Kidney tubule cell (primary cell): Measurements from ENCODE around the gene NAGLU.

Source experiments
- DNase-seq: peaks from one replicate; pipeline ENCODE4 v3.0.0-alpha.2; 2018; ENCODE audit warnings: low spot score

Gene NAGLU

GRCh38 chr17:42564815-42565522 is 28.9 kb downstream of the NAGLU start:
- no peak for DNase-seq

GRCh38 chr17:42565523-42566214 is 29.6 kb downstream of the NAGLU start:
- no peak for DNase-seq

- peak; percentile 11 for DNase-seq
Observed at GRCh38 chr17:42566215-42566882, 30.3 kb downstream of the NAGLU start.

- DNase-seq, result peak; percentile 93
Observed at GRCh38 chr17:42566883-42567573, 31.0 kb downstream of the NAGLU start, which contains the start of gene MLX. Gene MLX (plus strand): TSS chr17:42567100. CDS start chr17:42567125, 25 bp downstream.

- DNase-seq, result no peak
Observed at GRCh38 chr17:42568341-42569111, 32.5 kb downstream of the NAGLU start.

GRCh38 chr17:42571435-42572225 is 35.6 kb downstream of the NAGLU start:
- DNase-seq, result no peak

- DNase-seq, result no peak
Observed at GRCh38 chr17:42573095-42573494, 37.1 kb downstream of the NAGLU start.

- no peak for DNase-seq
Observed at GRCh38 chr17:42574463-42574862, 38.4 kb downstream of the NAGLU start.

GRCh38 chr17:42577140-42577531 is 41.1 kb downstream of the NAGLU start:
- DNase-seq, result no peak

GRCh38 chr17:42577532-42578281 is 41.7 kb downstream of the NAGLU start, which contains the start of gene PSMC3IP:
Gene PSMC3IP (minus strand): TSS chr17:42577729. CDS start chr17:42577686, 43 bp downstream.
- DNase-seq, result peak; percentile 95

GRCh38 chr17:42578282-42578869 is 42.3 kb downstream of the NAGLU start:
- peak; percentile 60 for DNase-seq

- DNase-seq, result no peak
Observed at GRCh38 chr17:42579794-42580551, 43.9 kb downstream of the NAGLU start.

GRCh38 chr17:42581744-42582270 is 45.8 kb downstream of the NAGLU start:
- no peak for DNase-seq

GRCh38 chr17:42584880-42585279 is 48.8 kb downstream of the NAGLU start:
- DNase-seq, result no peak

GRCh38 chr17:42585353-42585752 is 49.3 kb downstream of the NAGLU start:
- DNase-seq, result no peak

GRCh38 chr17:42586514-42587230 is 50.6 kb downstream of the NAGLU start:
- DNase-seq, result no peak

GRCh38 chr17:42590886-42591285 is 54.8 kb downstream of the NAGLU start:
- DNase-seq, result no peak

- no peak for DNase-seq
Observed at GRCh38 chr17:42591411-42591810, 55.4 kb downstream of the NAGLU start.
